GM10847 (cell line): Measurements from ENCODE around the gene DENND11.

Source experiments
- POLR2A ChIP-seq: IDR thresholded peaks from 2 replicates; pipeline ENCODE4 v1.6.1; 2011; ENCODE audit not compliant: insufficient read length; ENCODE audit errors: extremely low read depth

The DENND11 gene

DNA sequence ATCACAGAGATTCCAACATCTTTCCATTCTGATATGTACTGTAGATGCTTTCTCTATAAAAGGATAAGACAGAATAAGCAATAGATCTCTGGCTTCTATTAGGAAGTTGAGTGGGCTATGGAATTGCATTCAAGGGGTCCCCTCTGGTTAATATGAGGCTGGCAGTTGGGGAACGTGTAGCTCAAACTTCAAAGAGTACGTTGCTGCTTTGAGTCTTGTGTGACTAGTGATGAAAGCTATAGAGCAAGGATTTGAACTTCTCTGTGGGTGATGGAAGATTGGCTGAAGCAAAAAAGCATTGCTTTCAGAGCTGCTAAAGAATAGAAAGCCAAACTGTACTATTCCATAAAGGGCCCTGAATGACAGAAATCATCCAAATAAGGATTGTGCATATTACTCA is 12.6 kb upstream of the DENND11 start:
- TF ChIP-seq POLR2A, result no peak

DNA sequence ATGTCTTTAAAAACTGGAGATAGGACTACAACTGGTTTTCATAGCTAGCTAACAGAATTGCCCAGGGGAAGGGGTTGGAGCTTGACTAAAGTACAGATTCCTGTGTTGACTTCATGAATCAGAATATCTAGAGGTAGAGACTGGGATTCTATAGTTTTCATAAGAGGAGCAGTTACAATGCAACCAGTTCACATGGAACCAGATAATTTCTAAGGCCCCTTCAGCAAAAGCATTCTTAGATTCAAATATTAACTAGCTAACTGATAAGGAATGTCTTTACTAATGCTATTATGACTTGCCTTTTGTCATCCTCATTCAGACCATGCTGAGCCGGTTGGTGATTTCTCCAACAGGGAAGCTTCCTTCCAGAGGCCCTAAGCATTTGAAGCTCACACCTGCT is 11.9 kb upstream of the DENND11 start:
- TF ChIP-seq POLR2A, result no peak

DNA sequence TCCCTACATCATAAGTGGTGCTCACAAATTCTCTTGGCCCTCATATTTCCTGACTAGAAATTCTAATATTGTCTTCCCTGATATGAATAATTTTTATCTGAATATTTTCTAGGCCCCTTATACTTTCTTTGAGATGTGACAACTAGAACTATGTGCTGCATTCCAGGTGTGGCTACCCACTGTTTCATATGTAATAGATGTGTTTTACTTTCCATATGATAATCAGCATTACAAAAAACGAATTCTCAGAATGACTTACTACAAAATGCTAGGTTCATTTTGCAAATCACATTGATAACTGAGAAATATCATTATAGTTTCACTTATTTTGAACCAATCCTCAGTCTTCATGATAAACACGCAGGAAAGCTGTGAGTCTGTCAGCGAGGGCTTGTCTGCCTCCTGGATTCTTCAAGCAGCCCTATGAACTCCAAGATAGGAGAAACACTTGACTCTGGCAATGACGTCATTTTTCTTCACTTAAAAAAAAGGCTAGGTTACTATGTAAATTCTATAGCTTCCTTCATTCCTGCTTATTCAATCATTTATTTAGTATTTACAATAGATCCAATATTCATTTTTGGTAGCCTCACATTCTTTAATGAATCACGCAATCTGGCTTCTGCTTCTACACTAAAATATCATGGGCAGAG is 10.8 kb upstream of the DENND11 start:
- TF ChIP-seq POLR2A, result no peak

DNA sequence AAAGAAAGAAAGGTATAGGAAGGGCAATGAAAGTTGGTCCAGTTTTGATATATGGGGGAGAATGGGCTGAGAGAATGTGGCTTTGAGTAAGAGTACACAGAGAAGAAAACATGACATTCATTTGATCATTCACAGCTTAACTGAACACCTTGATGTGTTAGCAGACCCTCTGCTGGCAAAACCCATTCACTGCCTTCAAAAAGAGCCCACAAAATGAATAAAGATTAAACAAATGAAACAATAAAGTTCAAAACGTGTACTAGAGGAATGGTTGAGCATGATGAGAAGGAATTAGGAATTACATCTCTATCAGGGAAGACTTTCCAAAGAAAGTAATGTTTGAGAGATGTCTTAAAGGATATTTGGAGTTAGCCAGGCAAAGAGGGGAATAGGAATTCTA is 8.3 kb upstream of the DENND11 start:
- TF ChIP-seq POLR2A, result no peak

DNA sequence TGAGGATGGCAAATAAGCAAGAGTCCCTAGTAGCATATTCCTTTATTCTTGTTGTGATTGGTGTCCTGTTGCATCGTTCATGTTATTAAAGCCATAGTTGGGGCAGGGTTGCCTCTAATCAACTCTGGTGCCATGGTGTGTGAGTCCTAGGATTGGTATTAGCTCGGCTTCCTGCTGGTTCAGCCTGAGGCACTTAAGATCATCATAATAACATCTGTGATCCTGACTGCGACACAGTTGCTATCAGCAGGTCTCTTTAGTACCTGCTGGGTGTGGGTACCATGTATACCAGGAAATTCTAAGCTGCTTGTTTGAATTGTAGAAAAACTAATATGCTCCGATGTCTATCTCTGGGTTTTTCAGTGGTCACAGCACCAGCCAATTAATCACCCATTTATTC is 7.8 kb upstream of the DENND11 start:
- TF ChIP-seq POLR2A, result no peak

DNA sequence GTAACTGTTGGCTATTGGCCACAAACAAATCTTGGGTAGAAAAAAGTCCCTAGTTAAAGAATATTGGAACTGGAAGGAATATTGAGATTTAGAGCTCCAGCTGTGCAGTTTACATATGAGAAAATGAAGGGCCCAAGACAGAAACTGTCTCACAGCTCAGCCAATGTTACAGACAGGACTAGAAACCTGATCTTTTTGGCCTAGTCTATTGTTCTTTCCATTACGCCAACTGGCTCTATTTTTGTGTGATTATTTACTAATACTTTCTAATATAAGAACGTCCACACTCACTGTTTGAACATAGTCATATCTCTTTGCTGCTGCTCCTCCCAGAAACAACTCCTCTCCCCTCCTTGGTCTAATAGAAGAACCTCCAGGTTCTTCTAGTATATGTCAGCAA is 7.4 kb upstream of the DENND11 start:
- no peak for TF ChIP-seq POLR2A

DNA sequence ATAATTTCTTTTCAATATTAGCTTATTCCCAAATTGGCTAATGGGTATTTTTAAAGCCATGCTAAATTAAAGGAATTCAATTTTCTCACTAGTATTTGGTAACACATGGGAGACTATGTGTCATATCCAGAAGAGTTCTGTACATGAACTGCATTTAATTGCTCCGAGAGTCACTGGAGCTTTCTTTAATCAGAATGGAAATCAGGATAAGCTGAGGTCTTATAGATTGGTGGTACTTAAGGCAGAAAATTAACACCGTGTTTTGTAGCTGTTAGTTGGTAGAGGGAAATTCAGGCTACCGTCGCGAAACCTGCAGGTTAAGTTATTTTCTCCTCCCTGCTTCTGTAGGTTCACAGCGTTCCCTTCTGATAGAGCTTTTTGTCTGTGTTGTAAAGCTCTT is 6.4 kb upstream of the DENND11 start, which contains the start of gene WEE2:
Gene WEE2, plus strand, starts transcription at position 3 of the 400 bp plus-strand sequence. CDS start 406 bp downstream, outside the sequence.
- TF ChIP-seq POLR2A, result no peak

DNA sequence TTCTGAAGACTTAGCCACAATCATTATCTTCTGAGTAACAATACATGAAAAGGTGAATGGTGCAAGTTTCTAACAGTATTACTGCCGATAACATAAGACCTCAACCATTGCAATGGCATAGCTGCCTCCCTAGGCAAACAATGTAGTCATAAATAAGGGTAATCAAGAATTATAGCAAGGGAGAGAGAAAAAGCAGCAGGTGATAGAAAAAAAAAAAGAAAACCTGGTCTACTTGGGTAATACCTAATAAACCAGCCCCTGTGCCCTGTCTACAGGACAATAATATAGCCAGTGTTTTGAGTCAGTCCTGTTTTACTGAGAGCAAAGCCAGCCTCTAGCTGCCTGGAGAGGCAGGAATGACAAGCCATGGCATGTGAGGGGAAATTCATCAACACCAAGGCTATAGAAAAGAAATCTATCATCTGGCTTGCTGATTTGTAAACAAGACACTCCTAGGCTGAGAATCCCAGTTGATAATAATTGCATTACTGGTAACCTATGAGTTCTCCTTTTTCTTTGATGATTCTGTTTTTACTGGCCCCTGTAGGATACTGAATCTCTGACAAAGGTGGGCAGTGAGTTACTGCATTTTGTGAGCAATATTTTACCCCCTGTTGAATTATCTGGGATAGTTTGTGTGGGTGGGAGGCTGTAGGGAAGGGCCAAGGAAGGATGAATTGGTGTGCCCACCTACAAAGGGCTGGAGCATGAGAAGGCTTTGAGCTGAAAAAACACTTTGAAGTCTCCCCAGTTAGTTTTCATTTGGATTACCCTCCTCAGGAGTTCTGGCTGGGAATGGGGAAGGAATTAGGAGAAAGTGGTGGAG is 4.5 kb upstream of the DENND11 start:
- no peak for TF ChIP-seq POLR2A

DNA sequence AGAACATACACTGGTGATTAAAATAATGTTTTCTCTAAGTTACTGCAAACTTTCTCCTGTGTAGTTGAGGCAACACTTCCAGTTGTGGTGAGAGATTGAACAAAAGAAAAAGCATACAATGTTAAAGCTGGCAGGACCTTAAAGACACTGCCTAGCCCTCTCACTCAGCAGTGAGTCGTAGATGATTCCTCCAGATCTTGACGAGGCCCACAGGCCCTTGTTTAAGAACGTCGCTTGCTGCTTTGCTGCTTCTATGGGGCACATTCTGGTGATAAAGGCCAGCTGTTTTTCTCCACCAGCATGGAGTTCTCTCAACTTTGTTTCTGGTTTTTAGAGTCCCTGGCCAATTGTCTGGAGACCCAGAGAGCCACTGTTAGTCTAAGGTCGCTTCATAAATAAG is 2.8 kb upstream of the DENND11 start:
- no peak for TF ChIP-seq POLR2A

DNA sequence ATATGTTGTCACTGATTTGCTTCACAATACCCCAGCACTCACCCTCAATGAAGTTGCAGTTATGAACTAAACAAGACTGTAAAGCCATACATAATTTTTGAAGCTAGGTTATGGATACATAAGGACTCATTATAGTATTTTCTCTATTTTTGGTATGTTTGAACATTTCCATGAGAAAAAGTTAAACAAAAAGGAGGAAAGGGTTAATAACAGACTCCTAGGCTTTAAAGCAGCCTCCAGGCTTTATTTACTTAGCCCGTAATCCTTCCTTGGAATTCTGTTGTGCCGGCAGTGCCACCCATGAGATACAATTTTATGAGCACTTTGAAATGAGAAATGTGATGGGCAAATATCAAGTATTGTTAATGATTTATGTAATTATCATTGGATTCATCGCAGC is 2.1 kb upstream of the DENND11 start:
- TF ChIP-seq POLR2A, result no peak

DNA sequence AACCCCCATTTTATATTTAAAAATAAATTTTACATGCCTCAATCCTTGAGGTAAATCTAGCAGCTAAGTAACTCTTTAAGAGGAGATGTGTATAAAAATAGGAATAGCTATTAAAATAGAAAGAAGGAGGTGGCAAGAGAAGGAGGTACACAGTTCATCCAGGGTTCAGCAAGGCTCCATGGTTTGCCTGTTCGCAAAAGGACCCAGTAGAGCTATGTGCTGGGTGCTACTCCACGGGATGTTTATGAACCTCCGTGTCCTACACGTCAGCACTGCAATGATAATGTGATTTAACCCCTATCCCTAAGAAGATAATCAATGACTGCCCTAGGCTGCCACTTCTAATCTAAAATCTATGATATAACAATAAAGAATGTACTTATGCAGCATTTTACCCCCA is 926 bp upstream of the DENND11 start:
- no peak for TF ChIP-seq POLR2A

DNA sequence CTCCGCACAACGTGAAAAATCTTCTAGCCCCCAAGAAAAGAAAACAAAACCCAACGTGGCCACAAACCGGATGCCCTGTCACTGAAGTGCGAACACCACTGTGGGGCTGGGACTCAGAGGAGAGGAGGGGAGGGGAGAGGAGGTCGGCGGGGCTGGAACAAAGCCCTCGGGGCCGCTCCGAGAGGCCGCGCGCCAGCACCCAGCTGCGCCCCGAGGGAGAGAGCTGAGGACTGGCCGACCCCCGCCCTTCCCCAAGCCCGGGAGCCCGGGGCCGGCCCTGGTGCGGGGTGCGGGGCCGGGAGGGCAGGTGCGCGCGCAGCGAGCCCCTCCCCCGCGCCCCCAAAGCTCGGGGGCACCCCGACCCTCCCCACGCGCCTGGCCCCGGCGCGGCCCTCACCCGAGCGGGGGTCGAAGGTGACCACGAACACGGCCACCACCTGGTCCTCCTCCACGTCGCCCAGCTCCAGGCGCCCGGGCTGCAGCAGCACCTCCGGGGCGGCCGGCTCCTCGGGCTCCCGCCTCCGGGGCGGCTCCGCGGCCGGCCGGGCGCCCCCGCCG is 398 bp downstream of the DENND11 start:
- TF ChIP-seq POLR2A, result peak; percentile 25

DNA sequence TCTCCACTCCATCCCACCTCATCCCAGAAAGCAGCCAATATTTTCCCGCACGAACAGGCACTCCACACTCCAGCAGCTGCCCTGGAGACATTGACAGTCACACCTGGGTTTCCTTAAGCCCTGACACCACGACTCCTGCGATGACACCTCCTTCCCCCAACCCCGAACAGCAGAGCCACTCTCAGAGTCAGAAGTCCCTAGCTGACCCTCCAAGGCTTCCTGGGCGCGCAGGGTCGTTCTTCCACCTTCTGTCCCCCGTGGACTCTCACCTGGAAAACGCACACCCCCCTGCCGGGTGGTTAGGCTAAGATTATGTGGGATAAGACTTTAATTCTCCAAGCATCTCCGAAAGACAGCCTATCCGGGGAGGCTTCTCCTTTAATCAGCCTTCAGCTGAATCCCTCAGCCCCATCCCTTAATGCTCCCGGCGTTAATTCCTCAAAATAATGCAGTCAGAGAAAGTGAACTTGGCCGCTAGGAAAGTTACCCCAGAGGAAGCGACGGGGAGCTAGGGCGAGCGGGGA is 1.1 kb downstream of the DENND11 start:
- TF ChIP-seq POLR2A, result no peak

DNA sequence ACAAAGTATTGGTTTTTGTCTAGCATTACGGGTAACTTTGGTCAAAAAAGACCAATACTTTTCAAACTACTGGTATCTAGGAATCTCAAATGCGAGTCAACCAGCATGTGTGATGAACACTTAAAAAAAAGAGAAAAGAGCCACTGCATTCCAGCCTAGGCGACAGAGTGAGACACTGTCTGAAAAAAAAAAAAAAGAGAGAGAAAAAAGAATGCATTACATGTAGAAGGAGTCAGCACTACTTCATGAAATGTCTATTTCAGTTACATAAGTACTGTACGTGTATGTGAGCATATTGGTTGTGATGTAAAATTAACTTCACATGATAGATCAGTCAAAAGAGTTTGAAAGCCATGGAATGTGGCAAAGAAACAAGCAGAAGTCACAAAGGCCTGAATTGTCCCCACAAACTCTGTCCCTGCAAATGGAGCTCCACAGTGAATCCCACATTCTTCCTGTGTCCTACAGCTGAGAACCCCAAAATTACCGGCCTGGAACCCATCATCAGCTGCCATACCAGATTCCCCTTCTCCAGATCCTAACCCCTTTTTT is 1.6 kb downstream of the DENND11 start:
- TF ChIP-seq POLR2A, result no peak

DNA sequence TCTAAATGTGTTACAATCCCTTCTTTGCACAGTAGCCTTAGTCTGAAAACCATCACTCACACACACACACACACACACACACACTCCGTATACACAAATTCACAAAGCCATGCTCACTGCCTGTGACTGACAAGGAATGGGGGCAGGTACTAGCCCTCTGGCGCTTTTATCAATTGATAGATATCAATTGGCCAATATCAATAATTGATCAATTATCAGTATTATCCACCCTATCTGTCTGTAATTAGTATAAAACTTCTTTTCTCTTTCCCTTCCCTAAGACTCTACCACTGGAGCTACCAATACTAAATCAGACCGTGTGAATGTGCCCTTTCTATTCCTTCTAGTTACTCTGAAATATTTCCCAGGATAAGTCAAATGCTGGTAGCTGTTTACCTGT is 2.1 kb downstream of the DENND11 start:
- no peak for TF ChIP-seq POLR2A

DNA sequence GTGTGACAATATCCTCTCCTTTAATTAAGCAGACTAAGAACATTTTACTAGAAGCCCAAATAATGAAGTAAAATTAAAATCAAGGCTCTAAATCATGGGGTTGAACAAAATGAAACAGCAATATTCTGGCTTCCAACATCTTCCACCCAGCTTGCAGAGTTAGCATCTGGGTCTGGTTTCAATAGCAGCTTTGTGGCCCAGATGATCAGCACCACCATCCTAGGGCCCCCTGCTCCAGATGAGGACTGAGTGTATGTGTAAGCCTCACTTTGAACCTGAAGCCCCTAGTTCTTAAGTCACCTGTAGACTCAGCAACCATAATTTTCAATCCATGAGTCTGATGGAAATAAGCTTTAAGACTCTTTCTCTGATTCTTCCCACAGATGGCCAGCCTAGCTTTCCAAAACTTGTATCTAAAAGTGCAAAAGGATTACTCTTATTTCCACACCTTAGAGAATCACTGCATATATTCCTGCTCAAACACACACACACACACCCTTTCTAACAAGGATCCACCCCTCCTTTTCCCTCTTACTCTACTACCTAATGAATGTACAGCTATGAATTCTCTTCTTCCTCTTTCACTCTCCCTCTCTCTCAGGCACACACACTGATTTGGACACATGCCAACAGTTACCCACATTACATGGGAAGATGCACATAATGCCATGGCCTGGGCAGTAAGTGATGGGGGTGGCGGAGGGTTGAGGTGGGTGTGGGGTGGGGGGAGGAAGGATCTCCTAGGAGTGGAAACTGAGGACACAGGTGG is 3.5 kb downstream of the DENND11 start:
- TF ChIP-seq POLR2A, result no peak
